Mesenteric fat pad (tissue), 1 donor: Measurements from ENCODE around the gene RESP18. TPM values are rescaled to one million over a fixed set of nuclear protein-coding genes. Genes with fewer than 3 reads are reported as not detected.
A peak's percentile ranks its signal among the peaks of the same experiment; 100 is the strongest.

Experiments
- DNase-seq: peaks from one replicate; pipeline ENCODE4 v3.0.0-alpha.2; 2020; ENCODE audit warnings: low spot score
- microRNA-seq: library from miRNA; unstranded; fragments of <30 nt; microRNA quantifications from one replicate; pipeline ENCODE4 v1.2.0, GENCODE V29; 2020; ENCODE audit warnings: borderline number of aligned reads
- total RNA-seq: library from RNA; stranded (reverse); fragmentation: NEBNext Ultra II Directional; extraction: Animal tissue kit (Norgen Biotek cat#: 25700); gene quantifications from one replicate; pipeline ENCODE4 v1.2.1, GENCODE V29; 2021
- donor health status: DM: yes; HTN: yes; CAD: no.

Gene RESP18
- total RNA-seq, 1 donor from 2014 or later = not detected

- DNase-seq = no peak
Measured at GRCh38 chr2:219278655-219279150, 53.8 kb downstream of the RESP18 start.

GRCh38 chr2:219277703-219278654 is 54.6 kb downstream of the RESP18 start:
- DNase-seq = peak; percentile 93

Small RNAs within 50 kb of the gene (microRNA-seq; reads per million reads assigned to microRNA genes)
- gene MIR153-1 = not detected

Other genes starting within 250 kb of the RESP18 start
- gene NHEJ1, start 171.9 kb downstream of the RESP18 start, total RNA-seq = 13.8 TPM
- gene SLC23A3, start 162.7 kb downstream of the RESP18 start, total RNA-seq = 0.93 TPM
- gene CNPPD1, start 155.8 kb downstream of the RESP18 start, total RNA-seq = 82.8 TPM
- 68.1 TPM for gene RETREG2, start 154.5 kb downstream of the RESP18 start, total RNA-seq
- gene ZFAND2B, start 126.0 kb downstream of the RESP18 start, total RNA-seq = 31.3 TPM
- gene ABCB6, start 113.8 kb downstream of the RESP18 start, total RNA-seq = 36.5 TPM
- 59.0 TPM for gene ATG9A, start 103.1 kb downstream of the RESP18 start, total RNA-seq
- 15.9 TPM for gene ANKZF1, start 102.9 kb downstream of the RESP18 start, total RNA-seq
- gene GLB1L, start 87.3 kb downstream of the RESP18 start, total RNA-seq = 13.5 TPM
- 16.1 TPM for gene STK16, start 87.3 kb downstream of the RESP18 start, total RNA-seq
- not detected for gene TUBA4B, start 79.5 kb downstream of the RESP18 start, total RNA-seq
- gene TUBA4A, start 78.8 kb downstream of the RESP18 start, total RNA-seq = 21.7 TPM
- gene DNAJB2, start 53.4 kb downstream of the RESP18 start, total RNA-seq = 67.5 TPM
- gene PTPRN, start 23.3 kb downstream of the RESP18 start, total RNA-seq = not detected
- gene DNPEP, start 55.2 kb upstream of the RESP18 start, total RNA-seq = 78.6 TPM
- 62.5 TPM for gene DES, start 85.6 kb upstream of the RESP18 start, total RNA-seq
- 4.7 TPM for gene SPEG, start 102.1 kb upstream of the RESP18 start, total RNA-seq
- 32.4 TPM for gene GMPPA, start 166.1 kb upstream of the RESP18 start, total RNA-seq
- not detected for gene ASIC4, start 181.7 kb upstream of the RESP18 start, total RNA-seq
- gene CHPF, start 211.1 kb upstream of the RESP18 start, total RNA-seq = 24.1 TPM
- 2.6 TPM for gene TMEM198, start 211.3 kb upstream of the RESP18 start, total RNA-seq
- gene OBSL1, start 238.8 kb upstream of the RESP18 start, total RNA-seq = 61.5 TPM
- gene INHA, start 239.6 kb upstream of the RESP18 start, total RNA-seq = 0.45 TPM